Hepatocyte (in vitro differentiated cells): Measurements from ENCODE around the gene ZNF24. TPM values are rescaled to one million over a fixed set of nuclear protein-coding genes. Genes with fewer than 3 reads are reported as not detected.

Experiments used
- DNase-seq: peaks from one replicate; pipeline ENCODE4 v3.0.0-alpha.2; 2016; ENCODE audit warnings: low spot score
- H2AFZ ChIP-seq: fragments of 200-600 bp; sonication (generic); 2 replicates; pipeline ENCODE4 v1.6.0; 2016; ENCODE audit warnings: antibody characterized with exemption, mild to moderate bottlenecking
- H3K27ac ChIP-seq: fragments of 200-600 bp; sonication (generic); 2 replicates; pipeline ENCODE4 v1.5.1; 2016; ENCODE audit warnings: mild to moderate bottlenecking
- H3K27me3 ChIP-seq: fragments of 200-600 bp; sonication (generic); 2 replicates; pipeline ENCODE4 v1.6.1; 2016
- H3K36me3 ChIP-seq: fragments of 200-600 bp; sonication (generic); replicated peaks from 2 replicates; pipeline ENCODE4 v1.5.1; 2016; ENCODE audit warnings: low read depth; ENCODE audit not compliant: insufficient read depth
- H3K4me1 ChIP-seq: fragments of 200-600 bp; sonication (generic); 2 replicates; pipeline ENCODE4 v1.5.1; 2016; ENCODE audit warnings: mild to moderate bottlenecking, moderate library complexity; ENCODE audit not compliant: insufficient read depth
- H3K4me2 ChIP-seq: fragments of 200-600 bp; sonication (generic); 2 replicates; pipeline ENCODE4 v1.6.0; 2016
- H3K4me3 ChIP-seq: fragments of 200-600 bp; sonication (generic); 2 replicates; pipeline ENCODE4 v1.5.1; 2016; ENCODE audit warnings: mild to moderate bottlenecking
- H3K79me2 ChIP-seq: fragments of 200-600 bp; sonication (generic); 2 replicates; pipeline ENCODE4 v1.6.0; 2017; ENCODE audit warnings: mild to moderate bottlenecking
- H3K9me2 ChIP-seq: fragments of 200-600 bp; sonication (generic); replicated peaks from 2 replicates; pipeline ENCODE4 v1.6.0; 2017; ENCODE audit warnings: mild to moderate bottlenecking; ENCODE audit not compliant: insufficient read depth
- H3K9me3 ChIP-seq: fragments of 200-600 bp; sonication (generic); 2 replicates; pipeline ENCODE4 v1.5.1; 2016; ENCODE audit warnings: low read depth, mild to moderate bottlenecking
- H4K20me1 ChIP-seq: fragments of 200-600 bp; sonication (generic); 2 replicates; pipeline ENCODE4 v1.6.0; 2016; ENCODE audit warnings: mild to moderate bottlenecking; ENCODE audit not compliant: insufficient read depth, poor library complexity, severe bottlenecking
- CTCF ChIP-seq: fragments of 200-600 bp; sonication (generic); IDR thresholded peaks from 2 replicates; pipeline ENCODE4 v1.5.1; 2016; ENCODE audit warnings: antibody characterized with exemption, mild to moderate bottlenecking; ENCODE audit not compliant: poor library complexity
- EZH2 ChIP-seq: fragments of 200-600 bp; sonication (generic); IDR thresholded peaks from 2 replicates; pipeline ENCODE4 v1.6.1; 2016; ENCODE audit warnings: antibody characterized with exemption, mild to moderate bottlenecking, borderline replicate concordance
- EZH2phosphoT487 ChIP-seq: fragments of 200-600 bp; sonication (generic); IDR thresholded peaks from one replicate; pipeline ENCODE4 v1.6.1; 2018; ENCODE audit warnings: antibody characterized with exemption, mild to moderate bottlenecking, low read depth, moderate library complexity; ENCODE audit not compliant: unreplicated experiment, severe bottlenecking
- WGBS: methylation state at CpG from one replicate; pipeline ENCODE4 v1.1.6; 2016; ENCODE audit warnings: low lambda C conversion rate; ENCODE audit errors: missing lambda C conversion rate; 5-methylcytosine and 5-hydroxymethylcytosine counted together
- polyA plus RNA-seq: library from polyadenylated mRNA; unstranded; fragments of >200 nt; fragmentation: Nextera tagmentation; extraction: Ambion mirVana; gene quantifications from 2 replicates; pipeline ENCODE4 v1.2.1, GENCODE V29; 2016
- total RNA-seq: library from RNA; depleted of rRNA; stranded (reverse); fragments of >200 nt; gene quantifications from 2 replicates; pipeline ENCODE4 v1.2.3, GENCODE V29; 2014

Gene ZNF24
- total and polyA plus RNA-seq, 2 experiments from 2014 or later, result 29.0 to 44.3 TPM

GRCh38 chr18:35368595-35368994 lies 24.4 kb upstream of the ZNF24 start:
- TF ChIP-seq CTCF, result no peak
- no peak for TF ChIP-seq EZH2phosphoT487
- TF ChIP-seq EZH2, result no peak
- Histone ChIP-seq H3K9me2 (no peaks in the 10 kb centered on the region), H3K4me3 (no peak overlapping the region), H2AFZ (no peak overlapping the region), H3K27ac (no peak overlapping the region), H4K20me1 (no peaks in the 10 kb centered on the region), H3K4me2 (no peak overlapping the region), H3K79me2 (no peaks in the 10 kb centered on the region), H3K36me3 (no peaks in the 10 kb centered on the region), H3K9me3 (no peaks in the 10 kb centered on the region), H3K27me3 (no peaks in the 10 kb centered on the region), H3K4me1 (no peaks in the 10 kb centered on the region)
- DNase-seq, result no peak
- WGBS, result 92% methylated on average over 6 of the region's 6 CpGs

- Histone ChIP-seq H3K4me2 (no peak overlapping the region), H3K27me3 (no peaks in the 10 kb centered on the region), H3K4me1 (no peaks in the 10 kb centered on the region), H2AFZ (no peak overlapping the region), H3K27ac (no peak overlapping the region), H3K79me2 (no peaks in the 10 kb centered on the region), H3K36me3 (no peaks in the 10 kb centered on the region), H4K20me1 (no peaks in the 10 kb centered on the region), H3K4me3 (no peak overlapping the region), H3K9me2 (no peaks in the 10 kb centered on the region), H3K9me3 (no peaks in the 10 kb centered on the region)
- TF ChIP-seq CTCF (no peak), EZH2 (no peak), EZH2phosphoT487 (no peak)
- no peak for DNase-seq
Measured at GRCh38 chr18:35362531-35362930, 18.3 kb upstream of the ZNF24 start.

DNA sequence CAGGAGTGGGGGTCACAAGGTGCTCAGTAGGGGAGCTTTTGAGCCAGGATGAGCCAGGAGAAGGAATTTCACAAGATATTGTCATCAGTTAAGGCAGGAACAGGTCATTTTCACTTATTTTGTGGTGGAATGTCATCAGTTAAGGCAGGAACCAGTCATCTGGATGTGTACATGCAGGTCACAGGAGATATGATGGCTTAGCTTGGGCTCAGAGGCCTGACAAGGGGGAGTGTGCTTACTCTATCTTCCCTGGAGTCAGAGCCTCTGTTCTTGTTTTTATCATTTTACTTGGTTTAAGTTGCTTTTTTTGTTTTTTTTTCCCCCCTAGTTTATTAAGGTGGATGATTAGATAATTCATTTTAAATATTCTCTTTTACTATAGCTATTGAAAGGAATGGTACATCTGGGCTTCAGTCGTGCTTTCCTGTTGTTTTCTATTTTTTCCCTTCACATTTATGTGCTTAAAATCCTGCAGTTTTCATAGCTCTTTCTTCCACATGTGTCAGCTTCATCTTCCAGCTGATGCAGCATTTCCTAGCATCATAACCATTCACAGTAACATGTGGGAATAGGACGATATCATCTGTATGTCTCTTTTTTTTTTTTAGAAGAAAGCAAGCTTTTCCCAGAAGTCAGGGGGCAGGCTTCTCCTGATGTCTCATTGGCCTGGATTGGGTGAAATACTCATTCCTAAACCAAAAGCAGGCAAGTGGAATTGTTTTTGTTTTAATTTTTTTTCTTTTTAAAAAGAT lies 17.5 kb upstream of the ZNF24 start:
- Histone ChIP-seq H3K36me3 (no peaks in the 10 kb centered on the region), H3K4me2 (no peak overlapping the region), H3K27ac (no peak overlapping the region), H3K9me3 (no peaks in the 10 kb centered on the region), H4K20me1 (no peaks in the 10 kb centered on the region), H3K4me1 (no peaks in the 10 kb centered on the region), H3K27me3 (no peaks in the 10 kb centered on the region), H3K9me2 (no peaks in the 10 kb centered on the region), H3K4me3 (no peak overlapping the region), H3K79me2 (no peaks in the 10 kb centered on the region), H2AFZ (no peak overlapping the region)
- TF ChIP-seq EZH2 (no peak), CTCF (no peak), EZH2phosphoT487 (no peak)
- DNase-seq, result no peak
- 88% methylated on average over 2 of the region's 2 CpGs for WGBS
